ENCODE measurements around the gene RPS27.
A peak's percentile ranks its signal among the peaks of the same experiment; 100 is the strongest.

Gene RPS27

GRCh38 chr1:153990468-153991150 lies at the start of gene RPS27:
TSS of gene RPS27 (plus strand) at chr1:153990762. CDS start at chr1:153990797, 35 bp downstream.
- peak; percentile 75 for DNase-seq (ENCODE audit: low read depth)

GRCh38 chr1:153941826-153942725 lies 48.5 kb upstream of the RPS27 start:
- DNase-seq (ENCODE audit: low read depth), result no peak

- DNase-seq (ENCODE audit: low read depth), result no peak
These were observed 47.6 kb upstream of the RPS27 start for GRCh38 chr1:153942766-153943549.

- no peak for DNase-seq (ENCODE audit: low read depth)
These were observed 46.3 kb upstream of the RPS27 start for GRCh38 chr1:153944005-153944826.

- no peak for DNase-seq (ENCODE audit: low read depth)
These were observed 45.8 kb upstream of the RPS27 start for GRCh38 chr1:153944827-153945117.

- peak; percentile 58 for DNase-seq (ENCODE audit: low read depth)
These were observed 45.3 kb upstream of the RPS27 start for GRCh38 chr1:153945131-153945794.

GRCh38 chr1:153945795-153946621 lies 44.6 kb upstream of the RPS27 start:
- peak; percentile 58 for DNase-seq (ENCODE audit: low read depth)

GRCh38 chr1:153946622-153947241 lies 43.8 kb upstream of the RPS27 start, which contains the start of gene DENND4B:
TSS of gene DENND4B (minus strand) at chr1:153946718. CDS start at chr1:153944374, 2,344 bp downstream.
- DNase-seq (ENCODE audit: low read depth), result peak; percentile 72

GRCh38 chr1:153951183-153951582 lies 39.4 kb upstream of the RPS27 start:
- no peak for DNase-seq (ENCODE audit: low read depth)

GRCh38 chr1:153951801-153952200 lies 38.8 kb upstream of the RPS27 start:
- no peak for DNase-seq (ENCODE audit: low read depth)

- no peak for DNase-seq (ENCODE audit: low read depth)
These were observed 36.6 kb upstream of the RPS27 start for GRCh38 chr1:153953859-153954365.

- DNase-seq (ENCODE audit: low read depth), result no peak
These were observed 35.7 kb upstream of the RPS27 start for GRCh38 chr1:153954826-153955225.

GRCh38 chr1:153956997-153957715 lies 33.4 kb upstream of the RPS27 start:
- no peak for DNase-seq (ENCODE audit: low read depth)

- DNase-seq (ENCODE audit: low read depth), result peak; percentile 26
These were observed 32.8 kb upstream of the RPS27 start for GRCh38 chr1:153957744-153958110.

GRCh38 chr1:153958111-153958960 lies 32.2 kb upstream of the RPS27 start, which contains the start of gene CRTC2:
TSS of gene CRTC2 (minus strand) at chr1:153958612. CDS start at chr1:153958497, 115 bp downstream.
- peak; percentile 95 for DNase-seq (ENCODE audit: low read depth)

GRCh38 chr1:153958961-153959260 lies 31.7 kb upstream of the RPS27 start:
- no peak for DNase-seq (ENCODE audit: low read depth)

GRCh38 chr1:153959454-153959853 lies 31.1 kb upstream of the RPS27 start:
- no peak for DNase-seq (ENCODE audit: low read depth)

- no peak for DNase-seq (ENCODE audit: low read depth)
These were observed 30.4 kb upstream of the RPS27 start for GRCh38 chr1:153960206-153960605.
